Activated effector memory CD4-positive, alpha-beta T cell treated with anti-CD3 and anti-CD28 coated beads, Interleukin-2, amount 50 U/mL, for 16 hours (primary cell): Measurements from ENCODE around the gene MFAP5.
"Not testable (repeated sequence)": the region's sequence is repeated elsewhere in the genome, so short reads cannot be mapped to it uniquely, and the experiment has no call there.

ENCODE experiments used
- DNase-seq: peaks from one replicate; pipeline ENCODE4 v3.0.0-alpha.2; 2020

Gene MFAP5

DNA sequence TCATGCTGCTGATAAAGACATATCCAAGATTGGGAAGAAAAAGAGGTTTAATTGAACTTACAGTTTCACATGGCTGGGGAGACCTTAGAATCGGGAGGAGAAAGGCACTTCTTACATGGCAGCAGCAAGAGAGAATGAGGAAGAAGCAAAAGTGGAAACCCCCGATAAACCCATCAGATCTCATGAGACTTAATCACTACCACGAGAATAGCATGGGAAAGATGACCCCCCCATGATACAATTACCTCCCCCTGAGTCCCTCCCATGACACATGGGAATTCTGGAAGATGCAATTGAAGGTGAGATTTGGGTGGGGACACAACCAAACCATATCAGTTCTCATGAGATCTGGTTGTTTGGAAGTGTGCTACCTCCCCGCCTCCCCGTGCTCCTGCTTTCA is 9.8 kb upstream of the MFAP5 start:
- DNase-seq: no peak

DNA sequence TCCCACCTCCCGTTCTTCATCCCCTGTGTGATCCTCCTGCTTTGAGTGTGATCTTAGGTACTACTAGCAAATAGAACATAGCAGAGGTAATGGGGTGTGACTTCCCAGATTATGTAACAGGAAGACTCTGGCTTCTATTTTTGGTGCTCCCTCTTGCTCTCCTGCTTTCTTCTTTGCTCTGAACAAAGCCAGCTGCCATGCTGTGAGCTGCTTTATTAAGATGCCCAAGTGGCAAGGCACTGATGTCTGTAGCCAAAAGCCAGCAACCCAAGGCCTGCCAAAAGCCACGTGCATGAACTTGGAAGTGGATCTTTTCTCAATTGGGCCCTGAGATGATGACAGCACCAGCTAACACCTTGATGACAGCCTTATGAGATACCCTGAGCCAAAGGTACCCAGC is 5.8 kb upstream of the MFAP5 start:
- no peak for DNase-seq

- no peak for DNase-seq
These were observed 4.6 kb upstream of the MFAP5 start for GRCh38 chr12:8667270-8667669.

- no peak for DNase-seq
These were observed 3.1 kb upstream of the MFAP5 start for GRCh38 chr12:8665759-8666158.

GRCh38 chr12:8664228-8664913 is 1.7 kb upstream of the MFAP5 start:
- no peak for DNase-seq

GRCh38 chr12:8661751-8662150 is 875 bp downstream of the MFAP5 start:
- DNase-seq: no peak

GRCh38 chr12:8661016-8661415 is 1.6 kb downstream of the MFAP5 start:
- DNase-seq: no peak

DNA sequence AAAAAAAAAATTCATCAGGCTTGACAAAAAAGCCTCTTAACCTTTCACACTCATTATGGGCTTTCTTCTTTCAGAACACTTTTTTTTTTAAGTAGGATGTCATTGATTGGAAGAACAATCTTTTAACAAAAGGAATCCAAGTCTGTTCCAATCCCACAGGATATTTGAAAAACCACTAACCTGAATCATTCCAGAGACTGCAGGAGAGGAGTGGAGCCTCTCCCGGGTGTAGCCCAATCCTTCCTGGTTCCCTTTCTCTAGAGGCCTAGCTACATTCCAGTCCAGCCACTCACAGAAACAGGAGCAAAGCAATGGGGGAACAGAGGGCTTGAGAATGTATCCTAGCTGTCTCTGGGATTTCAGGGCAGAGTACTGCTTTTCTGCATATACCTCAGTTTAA is 4.3 kb downstream of the MFAP5 start:
- no peak for DNase-seq

DNA sequence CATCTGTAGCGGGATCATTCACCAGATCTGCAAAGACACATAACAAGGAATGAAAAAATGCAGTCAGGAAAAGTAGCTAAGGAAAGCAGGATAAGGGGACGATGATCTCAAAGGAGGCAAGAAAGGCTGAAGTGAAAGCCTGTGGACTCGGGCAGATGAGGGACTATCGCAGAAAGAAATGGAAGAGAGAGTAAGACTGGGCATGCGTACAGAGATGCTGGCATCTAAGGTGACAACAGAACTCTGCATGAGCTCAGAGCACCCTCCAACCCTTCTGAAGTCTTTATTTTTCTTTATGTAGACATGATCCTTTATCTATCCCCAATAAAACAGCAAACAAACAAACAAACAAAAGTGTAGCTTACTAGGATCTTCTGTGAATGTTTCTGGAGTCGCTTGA is 7.2 kb downstream of the MFAP5 start:
- no peak for DNase-seq

- peak; percentile 85 for DNase-seq
These were observed 13.9 kb downstream of the MFAP5 start for GRCh38 chr12:8648576-8649205.

GRCh38 chr12:8647968-8648367 is 14.7 kb downstream of the MFAP5 start:
- DNase-seq: no peak

- DNase-seq: peak; percentile 80
These were observed 18.0 kb downstream of the MFAP5 start for GRCh38 chr12:8644345-8645248.

DNA sequence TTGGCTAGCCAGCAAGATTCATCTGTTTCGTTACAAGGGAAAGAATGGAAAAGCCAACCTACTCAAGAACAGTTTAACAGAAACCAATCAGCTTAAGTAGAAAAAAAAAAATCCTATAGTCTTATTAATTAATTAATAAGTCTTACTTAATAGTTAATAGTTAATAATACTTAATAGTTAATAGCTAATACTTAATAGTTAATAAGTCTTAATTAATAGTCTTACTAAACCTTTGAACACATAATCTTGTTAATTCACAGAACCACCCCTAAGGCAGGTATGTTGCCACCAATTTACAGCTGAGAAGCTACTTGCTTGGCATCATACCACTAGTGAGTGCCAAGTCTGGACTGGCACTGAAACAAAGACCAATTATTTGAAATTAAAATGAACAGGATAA is 19.9 kb downstream of the MFAP5 start:
- no peak for DNase-seq

DNA sequence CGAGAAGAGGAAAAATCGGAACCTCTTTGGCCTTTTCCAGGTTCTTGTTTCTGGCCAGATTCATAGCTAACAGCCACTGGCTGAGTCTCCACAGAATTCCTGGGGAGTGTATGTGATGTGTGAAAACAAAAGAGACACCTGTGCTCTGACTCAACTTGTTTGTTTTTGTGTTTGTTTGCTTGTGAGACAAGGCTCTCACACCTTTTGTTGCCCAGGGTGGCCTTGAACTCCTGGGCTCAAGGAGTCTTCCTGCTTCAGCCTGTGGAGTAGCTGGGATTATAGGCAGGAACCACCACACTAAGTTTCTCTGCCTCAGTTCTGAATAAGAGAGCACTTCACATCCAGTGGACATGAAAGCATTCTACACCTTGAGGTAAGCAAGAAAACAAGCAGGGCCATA is 22.7 kb downstream of the MFAP5 start:
- no peak for DNase-seq

DNA sequence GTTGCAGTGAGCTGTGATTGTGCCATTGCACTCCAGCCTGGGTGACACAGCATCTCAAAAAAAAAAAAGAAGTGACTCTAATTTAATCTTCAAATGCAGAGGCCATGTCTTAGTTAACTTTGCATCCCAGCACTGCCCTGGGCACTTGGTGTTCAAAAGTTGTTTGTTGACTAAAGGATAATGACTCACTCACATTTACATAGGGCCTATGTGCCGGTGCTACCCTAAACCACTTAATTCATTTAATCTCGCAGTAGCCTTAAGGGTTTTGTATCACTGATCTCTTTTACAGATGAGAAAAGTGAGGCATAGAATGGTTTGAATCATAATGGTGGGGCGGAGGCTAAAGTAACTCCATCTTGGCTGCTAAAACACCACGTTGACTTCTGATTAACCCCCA is 23.7 kb downstream of the MFAP5 start:
- no peak for DNase-seq

- no peak for DNase-seq
These were observed 25.0 kb downstream of the MFAP5 start for GRCh38 chr12:8637666-8638065.

GRCh38 chr12:8637244-8637643 is 25.4 kb downstream of the MFAP5 start:
- no peak for DNase-seq

DNA sequence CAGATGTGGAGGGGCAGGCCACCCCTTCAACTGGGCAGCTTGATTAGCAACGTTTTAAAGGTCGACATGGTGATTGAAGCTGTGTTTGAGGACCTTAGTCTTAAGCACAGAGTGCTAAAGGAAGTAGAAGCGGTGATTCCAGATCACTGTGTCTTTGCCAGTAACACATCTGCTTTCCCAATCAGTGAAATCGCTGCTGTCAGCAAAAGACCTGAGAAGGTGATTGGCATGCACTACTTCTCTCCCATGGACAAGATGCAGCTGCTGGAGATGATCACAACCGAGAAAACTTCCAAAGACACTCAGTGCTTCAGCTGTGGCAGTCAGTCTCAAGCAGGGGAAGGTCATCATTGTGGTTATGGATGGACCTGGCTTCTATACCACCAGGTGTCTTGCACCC is 26.0 kb downstream of the MFAP5 start:
- DNase-seq: no peak

- not testable (repeated sequence) for DNase-seq
These were observed 26.6 kb downstream of the MFAP5 start for GRCh38 chr12:8636007-8636346.

DNA sequence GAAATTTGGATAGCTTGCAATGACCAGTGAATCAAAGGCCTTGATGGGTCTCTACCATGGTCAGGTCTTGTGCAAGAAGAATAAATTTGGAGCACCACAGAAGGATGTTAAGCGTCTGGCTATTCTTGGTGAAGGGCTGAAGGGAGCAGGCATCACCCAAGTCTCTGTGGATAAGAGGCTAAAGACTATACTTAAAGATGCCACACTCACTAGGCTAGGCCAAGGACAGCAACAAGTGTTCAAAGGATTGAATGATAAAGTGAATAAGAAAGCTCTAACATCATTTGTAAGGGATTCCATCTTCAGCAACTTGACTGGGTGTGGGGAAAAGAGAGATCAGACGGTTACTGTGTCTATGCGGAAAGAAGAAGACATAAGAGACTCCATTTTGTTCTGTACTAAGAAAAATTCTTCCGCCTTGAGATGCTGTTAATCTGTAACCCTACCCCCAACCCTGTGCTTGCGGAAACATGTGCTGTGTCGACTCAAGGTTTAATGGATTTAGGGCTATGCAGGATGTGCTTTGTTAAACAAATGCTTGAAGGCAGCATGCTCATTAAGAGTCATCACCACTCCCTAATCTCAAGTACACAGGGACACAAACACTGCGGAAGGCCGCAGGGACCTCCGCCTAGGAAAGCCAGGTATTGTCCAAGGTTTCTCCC is 27.2 kb downstream of the MFAP5 start:
- not testable (repeated sequence) for DNase-seq

GRCh38 chr12:8630131-8630530 is 32.5 kb downstream of the MFAP5 start:
- no peak for DNase-seq

GRCh38 chr12:8629486-8630033 is 33.1 kb downstream of the MFAP5 start:
- DNase-seq: no peak

- DNase-seq: no peak
These were observed 33.9 kb downstream of the MFAP5 start for GRCh38 chr12:8628731-8629130.
